GM19467 (cell line): ENCODE data around the gene CYP46A1.
"Not testable (repeated sequence)": the region's sequence is repeated elsewhere in the genome, so short reads cannot be mapped to it uniquely, and the experiment has no call there.

Source experiments
- ATAC-seq: cut with Tn5 transposase; IDR thresholded peaks from one replicate; pipeline ENCODE4 v1.9.1; 2021; ENCODE audit warnings: mild to moderate bottlenecking, moderate library complexity; ENCODE audit not compliant: unreplicated experiment

The CYP46A1 gene

DNA sequence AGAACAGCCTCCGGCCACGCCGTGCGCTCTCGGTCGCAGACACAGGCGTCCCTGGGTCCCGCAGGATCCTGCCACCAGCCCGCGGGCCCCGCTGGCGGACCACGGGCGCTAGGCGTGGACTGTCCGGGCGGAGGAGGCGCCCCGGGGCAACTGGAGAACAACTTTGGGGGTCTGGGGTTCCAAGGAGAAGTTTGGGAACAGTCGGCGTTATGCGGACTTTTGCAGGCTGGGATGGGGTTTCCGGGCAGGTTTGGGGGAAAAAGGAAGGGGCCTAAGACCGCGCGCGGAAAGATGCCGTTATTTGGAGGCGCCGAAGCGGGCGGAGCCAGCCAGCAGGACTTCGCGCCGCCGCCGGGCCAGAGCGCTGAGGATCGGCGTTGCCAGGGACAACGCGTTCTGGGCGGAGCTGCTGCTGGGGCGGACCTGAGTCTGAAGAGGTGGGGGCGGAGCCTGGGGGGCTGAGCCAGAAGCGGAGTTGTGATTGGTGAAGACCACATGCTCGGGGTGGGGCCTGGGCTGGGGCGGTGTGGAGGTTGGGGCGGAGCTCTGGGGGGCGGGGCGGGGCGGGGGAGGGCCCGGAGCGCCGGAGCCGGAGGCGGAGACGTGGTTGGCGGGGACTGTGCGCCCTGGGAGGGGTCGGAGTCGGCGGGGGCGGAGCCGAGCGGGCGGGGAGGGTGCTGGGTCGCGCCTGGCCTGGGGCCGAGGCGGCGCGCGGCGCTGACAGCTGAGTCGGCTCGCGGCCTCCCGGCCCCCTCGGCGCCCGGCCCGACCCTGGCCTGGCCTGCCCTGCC, at the start of gene CYP46A1:
TSS of gene CYP46A1 (plus strand) at position 680 of the 791 bp plus-strand sequence. CDS start 120 bp downstream, outside the sequence.
- ATAC-seq = peak; percentile 92

- ATAC-seq = no peak
Observed at GRCh38 chr14:99634443-99634842, 49.7 kb upstream of the CYP46A1 start.

- no peak for ATAC-seq
Observed at GRCh38 chr14:99635116-99635515, 49.0 kb upstream of the CYP46A1 start.

DNA sequence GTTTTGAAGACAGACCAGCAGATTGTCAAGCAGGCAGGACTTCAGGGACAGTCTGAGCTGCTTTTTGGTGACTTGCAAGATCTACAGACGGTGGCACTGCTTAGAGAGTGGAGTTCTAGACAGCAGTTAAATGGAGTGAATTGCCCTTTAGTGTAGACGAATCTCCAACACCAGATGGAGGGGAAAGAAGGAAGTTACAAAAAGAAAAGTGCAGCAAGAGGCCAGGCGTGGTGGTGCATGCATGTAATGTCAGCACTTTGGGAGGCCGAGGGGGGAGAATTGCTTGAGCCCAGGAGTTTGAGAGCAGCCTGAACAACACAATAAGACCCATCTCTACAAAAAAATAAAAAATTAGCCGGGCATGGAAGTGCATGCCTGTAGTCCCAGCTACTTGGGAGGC, 47.6 kb upstream of the CYP46A1 start:
- ATAC-seq = no peak

DNA sequence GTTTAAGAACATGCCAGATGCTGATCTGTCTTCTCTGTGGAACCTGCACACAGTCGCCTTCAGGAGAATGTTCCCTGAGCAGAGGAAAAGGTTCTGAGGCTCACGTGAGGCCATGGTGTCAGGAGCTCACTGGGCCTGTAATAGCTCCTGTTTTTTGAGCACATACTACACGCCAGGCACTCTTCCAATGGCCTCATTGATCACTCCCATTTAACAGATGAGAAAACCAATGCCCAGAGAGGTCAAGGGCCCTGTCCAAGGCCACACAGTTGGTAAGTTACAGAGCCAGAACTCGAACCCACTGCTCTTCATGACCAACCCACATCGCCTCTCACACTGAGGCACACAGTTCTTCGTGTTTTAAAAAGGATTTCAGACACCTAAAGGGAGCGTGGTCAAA, 46.5 kb upstream of the CYP46A1 start:
- ATAC-seq = no peak

GRCh38 chr14:99642771-99643170, 41.3 kb upstream of the CYP46A1 start:
- ATAC-seq = not testable (repeated sequence)

DNA sequence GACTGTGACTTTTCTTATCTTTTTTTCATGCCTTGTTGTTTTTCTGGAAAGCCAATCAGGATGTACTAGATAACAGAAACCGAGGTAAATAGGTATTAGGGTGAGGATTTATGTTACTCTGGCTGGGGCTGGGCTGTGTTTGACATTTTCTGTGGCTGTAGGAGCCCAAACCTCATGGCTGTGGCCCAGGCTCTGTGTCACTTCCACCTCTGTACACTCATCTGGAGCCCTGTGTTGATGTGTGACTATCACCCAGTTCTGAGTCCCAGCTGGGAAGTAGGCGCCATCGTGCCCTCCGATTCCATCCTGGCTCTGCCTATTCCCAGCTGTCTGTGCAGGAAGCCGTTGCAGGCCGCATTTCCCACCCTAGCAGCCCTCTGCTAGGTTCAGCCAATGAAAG, 40.8 kb upstream of the CYP46A1 start:
- no peak for ATAC-seq

- ATAC-seq = no peak
Observed at GRCh38 chr14:99644035-99644587, 40.0 kb upstream of the CYP46A1 start.

GRCh38 chr14:99644723-99645544, 39.2 kb upstream of the CYP46A1 start, which contains the start of gene HHIPL1:
TSS of gene HHIPL1 (plus strand) at chr14:99645129. CDS start at chr14:99645208, 79 bp downstream.
- ATAC-seq = no peak

- no peak for ATAC-seq
Observed at GRCh38 chr14:99645545-99646505, 38.3 kb upstream of the CYP46A1 start.

- ATAC-seq = no peak
Observed at GRCh38 chr14:99647411-99647810, 36.7 kb upstream of the CYP46A1 start.

DNA sequence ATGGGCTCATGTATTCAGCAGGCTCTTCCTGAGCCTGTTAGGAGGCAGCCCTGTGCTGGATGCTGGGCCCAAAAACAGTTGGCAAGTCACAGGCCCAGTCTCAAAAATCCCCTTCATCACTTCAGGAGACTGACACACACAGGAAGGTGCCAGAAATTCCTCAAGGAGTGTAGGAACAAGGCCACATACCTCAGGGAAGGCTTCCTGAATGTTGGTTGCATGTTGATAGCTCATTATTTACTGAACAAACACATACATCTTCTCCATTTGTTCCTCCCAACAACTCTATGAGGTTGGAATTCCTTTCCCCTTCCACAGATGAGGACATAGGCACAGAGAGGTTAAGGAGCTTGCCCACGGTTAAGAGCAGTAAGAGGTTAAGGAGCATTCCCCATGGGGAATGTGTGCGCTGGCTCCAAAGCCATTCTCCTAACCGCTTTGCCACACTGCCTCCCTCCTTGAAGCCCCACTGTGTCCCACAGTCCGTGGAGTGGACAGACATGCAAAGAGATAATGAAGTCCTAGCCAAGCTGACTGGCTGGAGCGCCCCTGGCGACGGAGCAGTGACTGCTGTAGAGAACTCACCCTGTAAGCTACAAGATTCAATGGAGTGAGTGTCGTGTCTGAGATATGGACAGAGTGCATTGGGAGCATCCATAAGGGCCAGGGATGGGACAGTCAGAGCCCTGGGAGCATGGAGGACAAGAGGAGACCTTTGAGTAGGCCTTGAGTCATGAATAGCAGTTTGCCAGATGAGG, 35.9 kb upstream of the CYP46A1 start:
- no peak for ATAC-seq

DNA sequence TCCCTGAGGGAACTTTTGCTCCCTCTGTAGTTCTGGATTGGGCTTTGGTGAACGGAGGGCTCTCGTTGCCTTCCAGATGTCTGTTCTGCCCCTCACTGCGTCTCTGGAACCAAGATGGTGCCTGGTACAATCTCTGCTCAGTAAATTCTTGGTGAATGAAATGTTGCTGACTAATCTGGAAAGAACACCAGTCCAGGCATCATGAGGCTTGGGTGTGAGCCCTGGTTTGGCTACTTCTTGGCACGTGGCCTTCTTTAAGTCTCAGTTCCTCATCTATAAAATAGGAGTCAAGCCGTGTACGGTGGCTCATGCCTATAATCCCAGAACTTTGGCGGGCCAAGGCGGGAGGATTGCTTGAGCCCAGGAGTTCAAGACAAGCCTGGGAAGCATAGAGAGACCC, 34.9 kb upstream of the CYP46A1 start:
- ATAC-seq = no peak

DNA sequence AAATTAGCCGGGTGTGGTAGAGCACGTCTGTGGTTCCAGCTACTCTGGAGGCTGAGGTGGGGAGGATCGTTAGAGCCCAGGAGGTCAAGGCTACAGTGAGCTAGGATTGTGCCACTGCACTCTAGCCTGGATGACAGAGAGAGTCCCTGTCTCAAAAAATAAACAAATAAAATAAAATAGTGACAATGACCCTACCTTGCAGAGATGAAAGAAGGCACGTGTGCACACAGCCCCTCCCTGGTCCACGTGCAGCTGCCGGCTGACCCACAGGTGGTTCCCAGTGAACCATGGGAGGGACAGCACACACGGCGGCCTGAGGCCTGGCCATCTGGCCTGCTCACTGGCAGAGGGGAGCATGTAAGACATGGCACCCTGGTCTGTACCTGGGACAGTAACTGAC, 34.5 kb upstream of the CYP46A1 start:
- ATAC-seq = no peak

DNA sequence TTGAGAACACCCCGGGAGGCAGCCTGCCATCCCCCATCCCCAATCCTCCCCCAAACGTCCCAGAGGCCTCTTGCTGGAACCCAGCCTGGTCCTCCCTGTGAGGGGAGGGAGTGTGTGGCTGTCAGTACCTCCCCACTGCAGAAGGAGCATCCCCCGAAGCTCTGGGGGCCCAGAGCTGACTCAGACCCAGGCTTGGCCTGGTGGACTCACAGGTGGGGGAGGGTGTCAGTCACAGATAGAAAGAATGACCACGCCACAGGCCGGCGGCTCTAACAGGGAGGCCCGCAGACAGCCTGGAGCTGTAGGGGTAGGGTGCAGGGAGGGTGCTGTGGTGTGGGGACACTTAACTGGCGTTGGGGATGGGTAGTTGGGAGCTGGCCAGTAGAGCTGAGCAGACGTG, 33.9 kb upstream of the CYP46A1 start:
- ATAC-seq = no peak

GRCh38 chr14:99651953-99652746, 31.9 kb upstream of the CYP46A1 start:
- no peak for ATAC-seq

- ATAC-seq = no peak
Observed at GRCh38 chr14:99654235-99654985, 29.7 kb upstream of the CYP46A1 start.

DNA sequence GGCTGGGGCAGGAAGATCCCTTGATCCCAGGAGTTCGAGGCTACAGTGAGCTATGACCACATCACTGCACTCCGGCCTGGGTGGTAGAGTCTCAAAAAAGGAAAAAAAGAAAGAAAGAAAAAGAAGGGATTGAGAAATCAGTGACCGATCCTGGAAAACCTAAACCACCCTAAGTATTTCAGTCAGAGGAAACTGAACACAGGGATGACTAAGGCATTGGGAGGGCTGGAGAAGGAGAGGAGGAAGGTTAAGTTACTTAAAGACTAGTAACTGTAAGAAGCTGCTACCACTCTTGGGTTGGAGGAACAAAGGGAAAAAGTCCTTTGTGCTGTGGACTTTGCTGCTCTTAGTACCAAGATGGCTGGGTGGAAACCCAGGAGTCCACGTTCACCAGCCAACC, 28.6 kb upstream of the CYP46A1 start:
- no peak for ATAC-seq
